GM12878 (cell line): ENCODE measurements around the gene CD300H. TPM values are rescaled to one million over a fixed set of nuclear protein-coding genes. Genes with fewer than 3 reads are reported as not detected.

ENCODE experiments used
- ATAC-seq: fragments of 200-7000 bp; cut with Tn5 transposase; 3 replicates; pipeline ENCODE4 v1.9.1; 2020; ENCODE audit warnings: mild to moderate bottlenecking, moderate library complexity
- BruUV-seq: library from RNA; stranded (reverse); fragments of 400-500 nt; replicated peaks from 2 replicates; lab custom pipeline; 2021; lab: Mats Ljungman, UMichigan
- CTCF ChIA-PET: fragments of 300-600 bp; sonication (Branson Sonifier 250); formaldehyde crosslinking; extraction: SDS; loops from one replicate; lab custom pipeline; 2021; ENCODE audit warnings: inconsistent platforms; lab: Yijun Ruan, JAX
- POLR2A ChIA-PET: fragments of 350-600 bp; formaldehyde crosslinking; extraction: SDS; loops from one replicate; lab custom pipeline; 2021; ENCODE audit warnings: inconsistent platforms; lab: Charles Lee
- RAD21 ChIA-PET: fragments of 300-600 bp; sonication (Branson Sonifier 250); formaldehyde crosslinking; loops from one replicate; lab custom pipeline; 2023; ENCODE audit warnings: antibody characterized with exemption; ENCODE audit not compliant: unreplicated experiment; lab: Charles Lee
- SMC1A ChIA-PET: fragments of 300-600 bp; sonication (Branson Sonifier 250); formaldehyde crosslinking; loops from one replicate; lab custom pipeline; 2023; ENCODE audit not compliant: unreplicated experiment, uncharacterized antibody; lab: Charles Lee
- DNase-seq: peaks from one replicate; pipeline ENCODE4 v3.0.0-alpha.2; 2011; ENCODE audit warnings: low read depth, low spot score
- FAIRE-seq: peaks from 3 replicates; lab custom pipeline; 2011; peaks lifted over from hg19 to GRCh38; lab: Jason Lieb, UNC
- H2AFZ ChIP-seq: 2 replicates; pipeline ENCODE4 v1.6.0; 2011; ENCODE audit warnings: low read depth, low read length, control low read depth; ENCODE audit not compliant: control insufficient read depth
- H3K27ac ChIP-seq: 2 replicates; pipeline ENCODE4 v1.5.1; 2011; ENCODE audit warnings: control low read depth; ENCODE audit not compliant: control insufficient read depth, insufficient read depth
- H3K27me3 ChIP-seq, 2 experiments: replicated peaks in 1 of 2; 2 replicates each; pipeline versions ENCODE4 v1.6.0 to v1.6.1; 2011; ENCODE audit warnings: low read length in 1 of 2; ENCODE audit not compliant: control insufficient read depth in 2 of 2, insufficient read depth in 2 of 2
- H3K36me3 ChIP-seq, 2 experiments: 2 replicates each; pipeline ENCODE4 v1.5.1; 2011; ENCODE audit warnings: low read length in 1 of 2; ENCODE audit not compliant: control insufficient read depth in 2 of 2, insufficient read depth in 2 of 2
- H3K4me1 ChIP-seq: 2 replicates; pipeline ENCODE4 v1.6.1; 2011; ENCODE audit warnings: mild to moderate bottlenecking, low read length, moderate library complexity, mixed read lengths; ENCODE audit not compliant: control insufficient read depth, insufficient read depth
- H3K4me2 ChIP-seq: 2 replicates; pipeline ENCODE4 v1.6.0; 2011; ENCODE audit warnings: control low read depth; ENCODE audit not compliant: control insufficient read depth, insufficient read depth
- H3K4me3 ChIP-seq: fragments of 200-600 bp; sonication (generic); 2 replicates; pipeline ENCODE4 v1.5.1; 2016
- H3K79me2 ChIP-seq: 2 replicates; pipeline ENCODE4 v1.6.0; 2011; ENCODE audit warnings: low read length; ENCODE audit not compliant: control insufficient read depth, insufficient read depth
- H3K9ac ChIP-seq: 2 replicates; pipeline ENCODE4 v1.8.0; 2011; ENCODE audit warnings: low read length, control low read depth, mixed read lengths; ENCODE audit not compliant: control insufficient read depth, insufficient read depth
- H3K9me3 ChIP-seq: replicated peaks from 3 replicates; pipeline ENCODE4 v1.5.1; 2011; ENCODE audit warnings: mild to moderate bottlenecking, low read length; ENCODE audit not compliant: control insufficient read depth, insufficient read depth
- H4K20me1 ChIP-seq: 2 replicates; pipeline ENCODE4 v1.6.0; 2011; ENCODE audit not compliant: control insufficient read depth, insufficient read depth
- CHD1 ChIP-seq: IDR thresholded peaks from 2 replicates; pipeline ENCODE4 v1.6.1; 2012; ENCODE audit warnings: low read depth, low read length, improper control_type of control experiment
- EP300 ChIP-seq, 2 experiments: fragments of 150-350 bp in 1 of 2; IDR thresholded peaks; 2 replicates each; pipeline ENCODE4 v1.6.1; 2011 to 2012; ENCODE audit warnings: low read depth in 2 of 2, low read length in 2 of 2, borderline replicate concordance in 1 of 2, improper control_type of control experiment in 1 of 2, inconsistent platforms in 1 of 2; ENCODE audit not compliant: control insufficient read depth in 1 of 2
- EZH2 ChIP-seq: IDR thresholded peaks from 2 replicates; pipeline ENCODE4 v1.6.1; 2012; ENCODE audit warnings: low read depth, mild to moderate bottlenecking, control low read depth, inconsistent platforms, low read length, borderline replicate concordance; ENCODE audit not compliant: control insufficient read depth
- GATAD2B ChIP-seq: fragments of 450-650 bp; conservative IDR thresholded peaks from 2 replicates; pipeline ENCODE4 v1.6.1; 2017; ENCODE audit warnings: low read depth, mild to moderate bottlenecking, moderate library complexity
- HCFC1 ChIP-seq: fragments of 150-350 bp; IDR thresholded peaks from 2 replicates; pipeline ENCODE4 v1.6.1; 2014; ENCODE audit warnings: low read length
- IKZF2 ChIP-seq, 2 experiments: fragments of 450-650 bp; IDR thresholded peaks; 2 replicates each; pipeline ENCODE4 v1.6.1; 2017; ENCODE audit warnings: mild to moderate bottlenecking in 2 of 2, moderate library complexity in 2 of 2
- LARP7 ChIP-seq: fragments of 450-650 bp; IDR thresholded peaks from 2 replicates; pipeline ENCODE4 v1.6.1; 2017; ENCODE audit warnings: mild to moderate bottlenecking
- NR2C2 ChIP-seq: IDR thresholded peaks from 2 replicates; pipeline ENCODE4 v1.6.1; 2011; ENCODE audit warnings: borderline replicate concordance, low read depth; ENCODE audit not compliant: control insufficient read depth, insufficient read length
- PRDM15 ChIP-seq: fragments of 450-650 bp; formaldehyde crosslinking; IDR thresholded peaks from 2 replicates; pipeline ENCODE4 v1.4.0; 2020; ENCODE audit warnings: mild to moderate bottlenecking, moderate library complexity
- SIN3A ChIP-seq: IDR thresholded peaks from 2 replicates; pipeline ENCODE4 v1.6.1; 2012; ENCODE audit warnings: low read depth, low read length, improper control_type of control experiment
- SMAD1 ChIP-seq: fragments of 450-650 bp; IDR thresholded peaks from 2 replicates; pipeline ENCODE4 v1.6.1; 2018; ENCODE audit warnings: mild to moderate bottlenecking, low read depth; ENCODE audit not compliant: partially characterized antibody
- SMARCA5 ChIP-seq: fragments of 450-650 bp; IDR thresholded peaks from 2 replicates; pipeline ENCODE4 v1.6.1; 2017; ENCODE audit warnings: mild to moderate bottlenecking
- SP1 ChIP-seq: IDR thresholded peaks from one replicate; pipeline ENCODE4 v1.6.1; 2011; ENCODE audit warnings: low read depth, low read length
- ZNF207 ChIP-seq: fragments of 450-650 bp; IDR thresholded peaks from 2 replicates; pipeline ENCODE4 v1.6.1; 2014; ENCODE audit warnings: antibody characterized with exemption, mild to moderate bottlenecking, borderline replicate concordance
- ZNF217 ChIP-seq: fragments of 450-650 bp; IDR thresholded peaks from 2 replicates; pipeline ENCODE4 v1.6.1; 2017; ENCODE audit warnings: antibody characterized with exemption, mild to moderate bottlenecking
- ZNF687 ChIP-seq: fragments of 450-650 bp; IDR thresholded peaks from 2 replicates; pipeline ENCODE4 v1.6.1; 2017; ENCODE audit warnings: mild to moderate bottlenecking, moderate library complexity
- WGBS: methylation state at CpG from one replicate; pipeline ENCODE4 v1.1.6; 2016; ENCODE audit warnings: low lambda C conversion rate; ENCODE audit not compliant: insufficient replicate concordance, insufficient coverage; ENCODE audit errors: missing lambda C conversion rate; 5-methylcytosine and 5-hydroxymethylcytosine counted together
- in situ Hi-C: fragments of 300-500 bp; cut with MboI; formaldehyde crosslinking; loops from 9 replicates; pipeline ENCODE4 v1.14.3; 2018; ENCODE audit warnings: mixed read lengths
- intact Hi-C: fragments of 100-400 bp; cut with micrococcal nuclease; formaldehyde crosslinking; loops from one replicate; pipeline ENCODE4 v1.14.2; 2022; ENCODE audit not compliant: unreplicated experiment
- polyA plus RNA-seq, 11 experiments: library from polyadenylated mRNA; depleted of rRNA in 4 of 11; unstranded in 6 of 11; stranded (reverse) in 5 of 11; fragments of >200 nt; fragmentation: Nextera tagmentation in 4 of 11; fragmentation: Illumina TruSeq in 1 of 11; extraction: Ambion mirVana in 4 of 11; extraction: Trizol in 1 of 11; gene quantifications; 1 replicate in 1 of 11; 2 replicates in 10 of 11; pipeline versions ENCODE4 v1.2.1 to v1.2.3, GENCODE V29; 2011 to 2016; ENCODE audit warnings: inconsistent platforms in 2 of 11, missing spikeins in 2 of 11, low read depth in 1 of 11
- total RNA-seq, 4 experiments: library from RNA; depleted of rRNA in 3 of 4; stranded (reverse); fragments of >200 nt in 3 of 4; fragmentation: Illumina TruSeq in 1 of 4; extraction: Trizol in 1 of 4; gene quantifications; 2 replicates each; pipeline versions ENCODE4 v1.2.1 to v1.2.3, GENCODE V29; 2013 to 2021

Gene CD300H
- total and polyA plus RNA-seq, 10 of the 15 experiments (the other 5 are each of a cell fraction or from before 2014, with no cell fraction given): not detected

GRCh38 chr17:74616696-74617095, 49.4 kb upstream of the CD300H start:
- intact Hi-C loops (no loop called here), in situ Hi-C loops (no loop called here)
- RAD21 ChIA-PET: no interaction called here
- Histone ChIP-seq H4K20me1 (no peaks in the 10 kb centered on the region; the same call in 1 of the 2 replicates), H3K27ac (no peak overlapping the region), H3K79me2 (no peaks in the 10 kb centered on the region), H3K9me3 (no peaks in the 10 kb centered on the region; the same call in 2 of the 3 replicates), H3K36me3 (no peaks in the 10 kb centered on the region), H3K4me3 (no peak overlapping the region), H3K4me2 (no peak overlapping the region), H3K4me1 (peaks cover 8% of the 10 kb centered on the region), H3K27me3 (peaks cover 3 to 9% of the 10 kb centered on the region in 2 experiments; a peak in 2 of 4 replicates), H3K9ac (no peak overlapping the region), H2AFZ (no peak overlapping the region)
- ATAC-seq (no peak), FAIRE-seq (no peak), DNase-seq (no peak)
- no TSS peak for BruUV-seq
- POLR2A ChIA-PET: no interaction called here
- CTCF ChIA-PET: interaction anchor here (1.2 to 1.5 kb wide), 2 partner anchors 14 to 41 kb away, joined by 4 read pairs; no protein-coding TSS in a partner anchor
- SMC1A ChIA-PET: no interaction called here
- WGBS: 46% methylated on average over 7 of the region's 7 CpGs
- TF ChIP-seq NR2C2: no peak
- no peak for TF ChIP-seq ZNF687
- no peak for TF ChIP-seq HCFC1
- TF ChIP-seq LARP7: no peak
- no peak for TF ChIP-seq CHD1
- TF ChIP-seq EZH2: no peak
- no peak for TF ChIP-seq SMAD1
- TF ChIP-seq GATAD2B: no peak
- TF ChIP-seq SP1: no peak
- no peak for TF ChIP-seq SMARCA5
- TF ChIP-seq ZNF207: no peak
- TF ChIP-seq EP300 (IDR thresholded peaks at IDR 0.05; ENCODE audit: borderline replicate concordance in 1 of 2, control insufficient read depth in 1 of 2, low read depth in 2 of 2, low read length in 2 of 2): no peak
- no peak for TF ChIP-seq SIN3A
- no peak for TF ChIP-seq ZNF217
- TF ChIP-seq IKZF2 (IDR thresholded peaks at IDR 0.05): no peak
- no peak for TF ChIP-seq PRDM15 (CRISPR knock-in tag)
